HCT116 (cell line): Measurements from ENCODE around the gene FGF10. TPM values are rescaled to one million over a fixed set of nuclear protein-coding genes. Genes with fewer than 3 reads are reported as not detected.

Source experiments
- ATAC-seq: fragments of 200-7000 bp; cut with Tn5 transposase; 2 replicates; pipeline ENCODE4 v1.9.1; 2020; ENCODE audit warnings: mild to moderate bottlenecking, moderate library complexity
- BruUV-seq: library from RNA; stranded (reverse); fragments of 400-500 nt; replicated peaks from 2 replicates; lab custom pipeline; 2021; lab: Mats Ljungman, UMichigan
- CTCF ChIA-PET: fragments of 300-600 bp; sonication (Branson Sonifier 250); formaldehyde crosslinking; loops from one replicate; lab custom pipeline; 2021; ENCODE audit warnings: antibody characterized with exemption; lab: Charles Lee
- POLR2A ChIA-PET: fragments of 300-600, 350-600 bp; sonication (Branson Sonifier 250); formaldehyde crosslinking; loops from one replicate; lab custom pipeline; 2021; ENCODE audit warnings: antibody characterized with exemption; lab: Charles Lee
- RAD21 ChIA-PET, 2 experiments: fragments of 300-600 bp; sonication (Branson Sonifier 250); formaldehyde crosslinking; loops; one replicate each; lab custom pipeline; 2023; ENCODE audit warnings: low total read pairs in 2 of 2; ENCODE audit not compliant: uncharacterized antibody in 2 of 2, unreplicated experiment in 2 of 2, low non-redundant PET in 1 of 2; lab: Charles Lee
- DNase-seq: peaks from one replicate; pipeline ENCODE4 v3.0.0-alpha.2; 2010; ENCODE audit warnings: low read depth, low spot score
- H2AFZ ChIP-seq: fragments of 200-600 bp; shearing (Covaris generic), sonication (generic); 2 replicates; pipeline ENCODE4 v1.6.1; 2017; ENCODE audit warnings: low read depth, mixed run types, mixed read lengths, antibody characterized with exemption, low read length; ENCODE audit not compliant: poor library complexity, severe bottlenecking
- H3K27ac ChIP-seq: 2 replicates; pipeline ENCODE4 v1.5.1; 2012; ENCODE audit warnings: low read depth, low read length
- H3K27me3 ChIP-seq: fragments of 200-600 bp; sonication (generic); 2 replicates; pipeline ENCODE4 v1.6.1; 2016; ENCODE audit warnings: mixed run types, low read length, mixed read lengths; ENCODE audit not compliant: insufficient read depth
- H3K36me3 ChIP-seq, 2 experiments: fragments of 200-500 bp in 1 of 2; fragments of 200-600 bp in 1 of 2; sonication (Bioruptor generic) in 1 of 2; sonication (generic) in 1 of 2; 2 replicates each; pipeline versions ENCODE4 v1.5.1 to v1.6.1; 2014 to 2016; ENCODE audit warnings: low read length in 2 of 2, inconsistent platforms in 1 of 2, mixed read lengths in 1 of 2, mixed run types in 1 of 2; ENCODE audit not compliant: insufficient read depth in 2 of 2, control insufficient read depth in 1 of 2
- H3K4me1 ChIP-seq, 2 experiments: fragments of 200-600 bp in 1 of 2; sonication (generic) in 1 of 2; 2 replicates each; pipeline versions ENCODE4 v1.5.1 to v1.6.1; 2012 to 2017; ENCODE audit warnings: low read length in 2 of 2, inconsistent platforms in 1 of 2, mild to moderate bottlenecking in 1 of 2, mixed read lengths in 1 of 2, mixed run types in 1 of 2, moderate library complexity in 1 of 2; ENCODE audit not compliant: insufficient read depth in 2 of 2, control insufficient read depth in 1 of 2
- H3K4me2 ChIP-seq: fragments of 200-600 bp; sonication (generic); 2 replicates; pipeline ENCODE4 v1.6.1; 2017; ENCODE audit warnings: mixed run types, low read length, mixed read lengths
- H3K4me3 ChIP-seq, 2 experiments: fragments of 200-600 bp in 1 of 2; sonication (generic) in 1 of 2; replicated peaks in 1 of 2; 2 replicates each; pipeline ENCODE4 v1.5.1; 2011 to 2016; ENCODE audit warnings: low read length in 2 of 2, control low read depth in 1 of 2, low read depth in 1 of 2, mild to moderate bottlenecking in 1 of 2, mixed read lengths in 1 of 2, mixed run types in 1 of 2
- H3K79me2 ChIP-seq: fragments of 200-600 bp; sonication (generic); 2 replicates; pipeline ENCODE4 v1.6.1; 2017; ENCODE audit warnings: mild to moderate bottlenecking, mixed run types, low read length, moderate library complexity, mixed read lengths; ENCODE audit not compliant: insufficient read depth
- H3K9ac ChIP-seq: fragments of 200-600 bp; sonication (generic); 2 replicates; pipeline ENCODE4 v1.6.1; 2016; ENCODE audit warnings: low read length, mixed read lengths
- H3K9me2 ChIP-seq: fragments of 200-600 bp; sonication (generic), shearing (Covaris generic); 2 replicates; pipeline ENCODE4 v1.6.1; 2017; ENCODE audit warnings: mixed run types, mild to moderate bottlenecking, moderate library complexity; ENCODE audit not compliant: insufficient read depth
- H3K9me3 ChIP-seq, 2 experiments: fragments of 200-500 bp in 1 of 2; fragments of 200-600 bp in 1 of 2; sonication (Bioruptor generic) in 1 of 2; sonication (generic) in 1 of 2; 2 replicates each; pipeline ENCODE4 v1.6.1; 2014 to 2017; ENCODE audit warnings: low read length in 2 of 2, mixed read lengths in 2 of 2, inconsistent platforms in 1 of 2, low read depth in 1 of 2, mild to moderate bottlenecking in 1 of 2, mixed run types in 1 of 2, moderate library complexity in 1 of 2; ENCODE audit not compliant: control insufficient read depth in 1 of 2, insufficient read depth in 1 of 2
- H4K20me1 ChIP-seq: fragments of 200-600 bp; sonication (generic), shearing (Covaris generic); 2 replicates; pipeline ENCODE4 v1.6.1; 2017; ENCODE audit warnings: mixed run types, mild to moderate bottlenecking, moderate library complexity; ENCODE audit not compliant: insufficient read depth
- ATF3 ChIP-seq: IDR thresholded peaks from 2 replicates; pipeline ENCODE4 v1.6.1; 2012
- CBX3 ChIP-seq: IDR thresholded peaks from 2 replicates; pipeline ENCODE4 v1.6.1; 2012; ENCODE audit warnings: low read depth
- CEBPB ChIP-seq: IDR thresholded peaks from 2 replicates; pipeline ENCODE4 v1.6.1; 2012; ENCODE audit warnings: low read depth
- CTCF ChIP-seq, 3 experiments: fragments of 200-600 bp in 1 of 3; sonication (generic) in 1 of 3; IDR thresholded peaks in 2 of 3; conservative IDR thresholded peaks in 1 of 3; 2 replicates each; pipeline ENCODE4 v1.5.1; 2012 to 2017; ENCODE audit warnings: low read depth in 2 of 3, low read length in 2 of 3, antibody characterized with exemption in 1 of 3, borderline replicate concordance in 1 of 3, control low read depth in 1 of 3, mild to moderate bottlenecking in 1 of 3, mixed read lengths in 1 of 3, mixed run types in 1 of 3, moderate library complexity in 1 of 3; ENCODE audit not compliant: insufficient read depth in 1 of 3
- EGR1 ChIP-seq: IDR thresholded peaks from 2 replicates; pipeline ENCODE4 v1.6.1; 2012; ENCODE audit warnings: low read depth
- ELF1 ChIP-seq: IDR thresholded peaks from 2 replicates; pipeline ENCODE4 v1.6.1; 2012; ENCODE audit warnings: low read depth, borderline replicate concordance
- EZH2phosphoT487 ChIP-seq: fragments of 200-600 bp; IDR thresholded peaks from 2 replicates; pipeline ENCODE4 v1.6.1; 2018; ENCODE audit warnings: antibody characterized with exemption, borderline replicate concordance
- FOSL1 ChIP-seq: IDR thresholded peaks from 2 replicates; pipeline ENCODE4 v1.6.1; 2012; ENCODE audit warnings: low read depth
- JUND ChIP-seq: IDR thresholded peaks from 2 replicates; pipeline ENCODE4 v1.6.1; 2012
- MAX ChIP-seq: IDR thresholded peaks from 2 replicates; pipeline ENCODE4 v1.6.1; 2012
- POLR2A ChIP-seq: IDR thresholded peaks from 2 replicates; pipeline ENCODE4 v1.7.0; 2011; ENCODE audit warnings: borderline replicate concordance; ENCODE audit not compliant: insufficient read depth, insufficient read length; ENCODE audit errors: extremely low read depth
- POLR2AphosphoS5 ChIP-seq: IDR thresholded peaks from 2 replicates; pipeline ENCODE4 v1.6.1; 2011; ENCODE audit warnings: mild to moderate bottlenecking, low read depth, low read length, moderate library complexity
- RAD21 ChIP-seq: IDR thresholded peaks from 2 replicates; pipeline ENCODE4 v1.6.1; 2012; ENCODE audit warnings: low read depth, mild to moderate bottlenecking
- SIN3A ChIP-seq: IDR thresholded peaks from 2 replicates; pipeline ENCODE4 v1.6.1; 2012; ENCODE audit warnings: low read depth
- SP1 ChIP-seq: IDR thresholded peaks from 2 replicates; pipeline ENCODE4 v1.6.1; 2012; ENCODE audit warnings: low read depth
- SRF ChIP-seq: IDR thresholded peaks from 2 replicates; pipeline ENCODE4 v1.6.1; 2012; ENCODE audit warnings: low read depth
- TCF7L2 ChIP-seq: IDR thresholded peaks from 2 replicates; pipeline ENCODE4 v1.7.0; 2011; ENCODE audit warnings: borderline replicate concordance, inconsistent platforms; ENCODE audit not compliant: insufficient read depth, insufficient read length; ENCODE audit errors: extremely low read depth
- ZFX ChIP-seq: fragments of 450-650 bp; IDR thresholded peaks from 2 replicates; pipeline ENCODE4 v1.6.1; 2017
- intact Hi-C: fragments of 100-400 bp; cut with micrococcal nuclease; formaldehyde crosslinking; loops from 2 replicates; pipeline ENCODE4 v1.10.0; 2022
- total RNA-seq: library from RNA; stranded (reverse); gene quantifications from one replicate; pipeline ENCODE4 v1.2.1, GENCODE V29; 2021; ENCODE audit not compliant: unreplicated experiment

FGF10 gene
- total RNA-seq, 1 experiment from 2014 or later: not detected

GRCh38 chr5:44412286-44412685 lies 23.1 kb upstream of the FGF10 start:
- H3K4me1 ChIP-seq: no peaks in the 10 kb centered on the region
- no peak overlapping the region for H3K27ac ChIP-seq
- no peak overlapping the region for H2AFZ ChIP-seq
- TF ChIP-seq POLR2A: no peak
- TF ChIP-seq CBX3: no peak
- no peak for TF ChIP-seq SIN3A
- TF ChIP-seq FOSL1: no peak
- no peak for TF ChIP-seq POLR2AphosphoS5
- TF ChIP-seq RAD21: no peak
- TF ChIP-seq ATF3: no peak
- no peak overlapping the region for H3K4me2 ChIP-seq
- no peaks in the 10 kb centered on the region for H3K9me2 ChIP-seq
- no peaks in the 10 kb centered on the region for H3K79me2 ChIP-seq
- H3K4me3 ChIP-seq: no peak overlapping the region
- ChIA-PET CTCF (interaction anchor here (1.7 kb wide), 1 partner anchor 80 kb away, joined by 5 read pairs; no protein-coding TSS in a partner anchor), POLR2A (no interaction called here), RAD21 (no interaction called here)
- H3K9me3 ChIP-seq: no peaks in the 10 kb centered on the region
- no peaks in the 10 kb centered on the region for H3K27me3 ChIP-seq
- H3K36me3 ChIP-seq: no peaks in the 10 kb centered on the region
- H4K20me1 ChIP-seq: no peaks in the 10 kb centered on the region
- no peak for DNase-seq
- no peak overlapping the region for H3K9ac ChIP-seq
- ATAC-seq: no peak
- intact Hi-C loops: no loop called here
- BruUV-seq: no TSS peak

- BruUV-seq: no TSS peak
- ATAC-seq: no peak
- CTCF ChIA-PET: no interaction called here
Observed at GRCh38 chr5:44402084-44402483, 12.9 kb upstream of the FGF10 start.

More at GRCh38 chr5:44402084-44402483, 12.9 kb upstream of the FGF10 start:
- RAD21 ChIA-PET: no interaction called here
- H3K4me3 ChIP-seq: no peak overlapping the region
- no peaks in the 10 kb centered on the region for H3K4me1 ChIP-seq
- no peak for DNase-seq
- intact Hi-C loops: no loop called here
- H3K79me2 ChIP-seq: no peaks in the 10 kb centered on the region
- no peak overlapping the region for H3K4me2 ChIP-seq
- TF ChIP-seq MAX (no peak), TCF7L2 (no peak), SIN3A (no peak), FOSL1 (no peak), JUND (no peak), ATF3 (no peak), EZH2phosphoT487 (no peak), ZFX (no peak), CEBPB (no peak), ELF1 (no peak), EGR1 (no peak), POLR2AphosphoS5 (no peak), CTCF (IDR thresholded peaks at IDR 0.05 in 2 of 3, conservative IDR thresholded peaks at IDR 0.05 in 1 of 3; ENCODE audit: borderline replicate concordance in 1 of 3, insufficient read depth in 1 of 3, low read depth in 2 of 3, low read length in 2 of 3) (no peak), CBX3 (no peak), SRF (no peak), SP1 (no peak)
- H3K27ac ChIP-seq: no peak overlapping the region
- H3K36me3 ChIP-seq: no peaks in the 10 kb centered on the region
- no peaks in the 10 kb centered on the region for H3K9me2 ChIP-seq
- H4K20me1 ChIP-seq: no peaks in the 10 kb centered on the region
- no peaks in the 10 kb centered on the region for H3K9me3 ChIP-seq
- H3K27me3 ChIP-seq: no peaks in the 10 kb centered on the region
- POLR2A ChIA-PET: no interaction called here
- H2AFZ ChIP-seq: no peak overlapping the region
- no peak overlapping the region for H3K9ac ChIP-seq
